Endodermal cell (in vitro differentiated cells): Measurements from ENCODE around the gene METTL9. TPM values are rescaled to one million over a fixed set of nuclear protein-coding genes. Genes with fewer than 3 reads are reported as not detected.
"Not testable (repeated sequence)": the region's sequence is repeated elsewhere in the genome, so short reads cannot be mapped to it uniquely, and the experiment has no call there.

Experiments
- DNase-seq: peaks from one replicate; pipeline ENCODE4 v3.0.0-alpha.2; 2017
- H3K27ac ChIP-seq: 2 replicates; pipeline ENCODE4 v1.5.1; 2013; ENCODE audit warnings: mild to moderate bottlenecking, low read depth, low read length, moderate library complexity
- H3K27me3 ChIP-seq: 2 replicates; pipeline ENCODE4 v1.6.1; 2013; ENCODE audit warnings: mild to moderate bottlenecking, low read length, moderate library complexity; ENCODE audit not compliant: insufficient read depth, control insufficient read depth, poor library complexity, severe bottlenecking
- H3K36me3 ChIP-seq: 2 replicates; pipeline ENCODE4 v1.7.0; 2013; ENCODE audit warnings: mild to moderate bottlenecking, low read length, moderate library complexity; ENCODE audit not compliant: control insufficient read depth, insufficient read depth
- H3K4me1 ChIP-seq: one replicate; pipeline ENCODE4 v1.7.0; 2013; ENCODE audit warnings: low read length; ENCODE audit not compliant: control insufficient read depth, insufficient read depth
- H3K4me3 ChIP-seq: 2 replicates; pipeline ENCODE4 v1.5.1; 2013; ENCODE audit warnings: mild to moderate bottlenecking, low read length, moderate library complexity
- H3K9ac ChIP-seq: 2 replicates; pipeline ENCODE4 v1.6.1; 2013; ENCODE audit warnings: mild to moderate bottlenecking, low read length, moderate library complexity; ENCODE audit not compliant: poor library complexity, severe bottlenecking; ENCODE audit errors: extremely low read depth
- H3K9me3 ChIP-seq: 2 replicates; pipeline ENCODE4 v1.6.1; 2013; ENCODE audit warnings: mild to moderate bottlenecking, low read length, moderate library complexity; ENCODE audit not compliant: control insufficient read depth
- H3K27ac Mint-ChIP-seq: 2 replicates; pipeline ENCODE4 v1.8.0; 2020; ENCODE audit warnings: mixed read lengths
- H3K27me3 Mint-ChIP-seq: 2 replicates; pipeline ENCODE4 v1.8.0; 2021; ENCODE audit warnings: mild to moderate bottlenecking, mixed read lengths; ENCODE audit not compliant: insufficient read depth
- H3K36me3 Mint-ChIP-seq: 2 replicates; pipeline ENCODE4 v1.8.0; 2020; ENCODE audit warnings: low read depth, mixed read lengths
- H3K4me1 Mint-ChIP-seq: 2 replicates; pipeline ENCODE4 v1.8.0; 2020; ENCODE audit warnings: mixed read lengths
- H3K4me3 Mint-ChIP-seq: 2 replicates; pipeline ENCODE4 v1.8.0; 2020; ENCODE audit warnings: mild to moderate bottlenecking, moderate library complexity, mixed read lengths
- H3K9me3 Mint-ChIP-seq: 2 replicates; pipeline ENCODE4 v1.8.0; 2020; ENCODE audit warnings: mild to moderate bottlenecking, mixed read lengths
- WGBS, 2 experiments: methylation state at CpG; one replicate each; pipeline versions ENCODE4 v1.1.5 to v1.1.7; 2013; ENCODE audit warnings: missing lambda C conversion rate in 2 of 2, mixed read lengths in 1 of 2; ENCODE audit not compliant: insufficient coverage in 1 of 2, insufficient read length in 1 of 2; 5-methylcytosine and 5-hydroxymethylcytosine counted together
- total RNA-seq, 2 donors: library from RNA; stranded (reverse); fragmentation: NEBNext Ultra II Directional in 1 of 2; extraction: Animal tissue kit (Norgen Biotek cat#: 25700) in 1 of 2; gene quantifications; 2 replicates in 1 of 2; 3 replicates in 1 of 2; pipeline ENCODE4 v1.2.1, GENCODE V29; 2021
- TF ChIP-seq, protein P1 (sequence below): fragments of 200-600 bp; sonication (generic); conservative IDR thresholded peaks from 2 replicates; pipeline ENCODE4 v1.5.0; 2021; ENCODE audit warnings: antibody characterized with exemption, mild to moderate bottlenecking

The METTL9 gene
- total RNA-seq, 2 donors from 2014 or later = 145 to 149 TPM

DNA sequence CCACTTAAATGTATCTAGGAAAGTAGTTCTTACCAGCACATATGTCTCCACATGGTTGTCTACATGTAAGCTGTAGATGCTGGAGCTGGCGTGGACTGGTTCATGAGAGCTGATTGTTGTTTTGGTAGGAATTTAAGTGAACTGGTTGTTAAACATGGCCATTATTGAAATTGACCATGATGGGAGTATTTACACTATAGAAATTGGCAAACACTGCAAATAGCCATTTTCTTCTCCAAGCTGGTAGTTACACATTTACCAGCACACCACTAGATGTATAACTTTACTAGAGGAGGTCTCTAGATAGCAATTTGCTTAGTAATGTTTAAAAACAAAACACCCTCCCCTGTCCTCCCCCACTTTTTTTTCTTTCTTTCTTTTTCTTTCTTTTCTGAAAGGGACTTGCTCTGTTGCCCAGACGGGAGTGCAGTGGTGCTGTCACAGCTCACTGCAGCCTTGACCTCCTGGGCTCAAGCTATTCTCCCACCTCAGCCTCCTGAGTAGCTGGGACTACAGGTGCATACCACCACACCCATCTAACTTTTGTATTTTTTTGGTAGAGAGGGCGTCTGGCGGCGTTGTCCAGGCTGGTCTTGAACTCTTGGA is 28.8 kb downstream of the METTL9 start:
- Mint-ChIP-seq H3K27ac (no peak overlapping the region), H3K27me3 (no peaks in the 10 kb centered on the region), H3K36me3 (peaks cover 76% of the 10 kb centered on the region), H3K9me3 (peaks cover 36% of the 10 kb centered on the region), H3K4me1 (peaks cover 15% of the 10 kb centered on the region), H3K4me3 (no peak overlapping the region)
- peaks cover 59% of the 10 kb centered on the region for H3K36me3 ChIP-seq
- no peak overlapping the region for H3K4me3 ChIP-seq
- peaks cover 32% of the 10 kb centered on the region for H3K9me3 ChIP-seq
- TF ChIP-seq, protein P1, sequence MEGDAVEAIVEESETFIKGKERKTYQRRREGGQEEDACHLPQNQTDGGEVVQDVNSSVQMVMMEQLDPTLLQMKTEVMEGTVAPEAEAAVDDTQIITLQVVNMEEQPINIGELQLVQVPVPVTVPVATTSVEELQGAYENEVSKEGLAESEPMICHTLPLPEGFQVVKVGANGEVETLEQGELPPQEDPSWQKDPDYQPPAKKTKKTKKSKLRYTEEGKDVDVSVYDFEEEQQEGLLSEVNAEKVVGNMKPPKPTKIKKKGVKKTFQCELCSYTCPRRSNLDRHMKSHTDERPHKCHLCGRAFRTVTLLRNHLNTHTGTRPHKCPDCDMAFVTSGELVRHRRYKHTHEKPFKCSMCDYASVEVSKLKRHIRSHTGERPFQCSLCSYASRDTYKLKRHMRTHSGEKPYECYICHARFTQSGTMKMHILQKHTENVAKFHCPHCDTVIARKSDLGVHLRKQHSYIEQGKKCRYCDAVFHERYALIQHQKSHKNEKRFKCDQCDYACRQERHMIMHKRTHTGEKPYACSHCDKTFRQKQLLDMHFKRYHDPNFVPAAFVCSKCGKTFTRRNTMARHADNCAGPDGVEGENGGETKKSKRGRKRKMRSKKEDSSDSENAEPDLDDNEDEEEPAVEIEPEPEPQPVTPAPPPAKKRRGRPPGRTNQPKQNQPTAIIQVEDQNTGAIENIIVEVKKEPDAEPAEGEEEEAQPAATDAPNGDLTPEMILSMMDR = no peak
- H3K27me3 ChIP-seq = no peaks in the 10 kb centered on the region
- no peaks in the 10 kb centered on the region for H3K4me1 ChIP-seq
- no peak for DNase-seq
- H3K9ac ChIP-seq = no peak overlapping the region
- no peak overlapping the region for H3K27ac ChIP-seq
- 96% methylated on average over 5 of the region's 5 CpGs; no CpG with 5 or more reads in 1 of the 2 experiments for WGBS, 2 experiments

- peaks cover 32% of the 10 kb centered on the region for H3K9me3 ChIP-seq
- H3K4me3 ChIP-seq = peak overlapping the region; percentile 62
- no peak overlapping the region for H3K27ac ChIP-seq
- Mint-ChIP-seq H3K4me1 (peaks cover 21% of the 10 kb centered on the region), H3K4me3 (no peak overlapping the region), H3K27me3 (no peaks in the 10 kb centered on the region), H3K9me3 (peaks cover 36% of the 10 kb centered on the region), H3K27ac (no peak overlapping the region), H3K36me3 (peaks cover 72% of the 10 kb centered on the region)
- 98 to 100% methylated on average over 2 to 5 of the region's 5 CpGs for WGBS, 2 experiments
- H3K36me3 ChIP-seq = peaks cover 54% of the 10 kb centered on the region
- TF ChIP-seq, protein P1 = no peak
- H3K9ac ChIP-seq = no peak overlapping the region
- no peaks in the 10 kb centered on the region for H3K4me1 ChIP-seq
- H3K27me3 ChIP-seq = no peaks in the 10 kb centered on the region
- DNase-seq = no peak
Measured at GRCh38 chr16:21628772-21629171, 29.4 kb downstream of the METTL9 start.

GRCh38 chr16:21629616-21630539 is 30.5 kb downstream of the METTL9 start:
- not testable (repeated sequence) for H3K4me1 ChIP-seq, H3K4me3 Mint-ChIP-seq, H3K27me3 Mint-ChIP-seq, H3K27me3 ChIP-seq, H3K27ac ChIP-seq, DNase-seq, H3K9ac ChIP-seq, H3K27ac Mint-ChIP-seq
- H3K9me3 ChIP-seq = peaks cover 32% of the 10 kb centered on the region
- H3K36me3 ChIP-seq = peaks cover 51% of the 10 kb centered on the region
- H3K9me3 Mint-ChIP-seq = peaks cover 36% of the 10 kb centered on the region
- H3K36me3 Mint-ChIP-seq = peaks cover 71% of the 10 kb centered on the region
- 97% methylated on average over 22 to 37 of the region's 37 CpGs for WGBS, 2 experiments
- peaks cover 32% of the 10 kb centered on the region for H3K4me1 Mint-ChIP-seq
- H3K4me3 ChIP-seq = peak overlapping the region; percentile 62

- peaks cover 69% of the 10 kb centered on the region for H3K36me3 Mint-ChIP-seq
- not testable (repeated sequence) for H3K9ac ChIP-seq, H3K27me3 ChIP-seq, H3K27ac ChIP-seq, H3K4me3 ChIP-seq, H3K4me3 Mint-ChIP-seq, H3K27me3 Mint-ChIP-seq, H3K4me1 ChIP-seq, DNase-seq
- Histone ChIP-seq H3K9me3 (peaks cover 32% of the 10 kb centered on the region), H3K36me3 (peaks cover 42% of the 10 kb centered on the region)
- WGBS, 2 experiments = 83 to 91% methylated on average over 1 to 6 of the region's 6 CpGs
- peaks cover 36% of the 10 kb centered on the region for H3K9me3 Mint-ChIP-seq
- peak overlapping the region; percentile 37 for H3K27ac Mint-ChIP-seq
- peaks cover 42% of the 10 kb centered on the region for H3K4me1 Mint-ChIP-seq
Measured at GRCh38 chr16:21630866-21631265, 31.5 kb downstream of the METTL9 start.

GRCh38 chr16:21631376-21631775 is 32.0 kb downstream of the METTL9 start:
- DNase-seq, H3K4me1 ChIP-seq, H3K27me3 ChIP-seq, H3K4me3 Mint-ChIP-seq, H3K27ac ChIP-seq, H3K9ac ChIP-seq, H3K4me3 ChIP-seq, H3K27me3 Mint-ChIP-seq: not testable (repeated sequence)
- Mint-ChIP-seq H3K9me3 (peaks cover 36% of the 10 kb centered on the region), H3K4me1 (peaks cover 43% of the 10 kb centered on the region), H3K36me3 (peaks cover 69% of the 10 kb centered on the region), H3K27ac (peak overlapping the region; percentile 43)
- Histone ChIP-seq H3K36me3 (peaks cover 37% of the 10 kb centered on the region), H3K9me3 (peaks cover 32% of the 10 kb centered on the region)
- WGBS, 2 experiments = 27 to 80% methylated on average over 2 to 8 of the region's 8 CpGs
